IPS-18a (cell line): ENCODE data around the gene SLC44A1.
A peak's percentile ranks its signal among the peaks of the same experiment; 100 is the strongest.

Source experiments
- H3K27ac ChIP-seq: one replicate; pipeline ENCODE4 v1.5.1; 2013; ENCODE audit warnings: low read length
- H3K27me3 ChIP-seq: one replicate; pipeline ENCODE4 v1.6.1; 2013; ENCODE audit warnings: mild to moderate bottlenecking, low read length; ENCODE audit not compliant: control insufficient read depth, insufficient read depth
- H3K36me3 ChIP-seq: one replicate; pipeline ENCODE4 v1.6.1; 2013; ENCODE audit warnings: low read depth, low read length; ENCODE audit not compliant: control insufficient read depth
- H3K4me1 ChIP-seq: one replicate; pipeline ENCODE4 v1.6.1; 2013; ENCODE audit warnings: low read depth, low read length; ENCODE audit not compliant: control insufficient read depth
- H3K4me3 ChIP-seq: one replicate; pipeline ENCODE4 v1.5.1; 2013; ENCODE audit warnings: low read length
- H3K9ac ChIP-seq: one replicate; pipeline ENCODE4 v1.6.1; 2013; ENCODE audit warnings: mild to moderate bottlenecking, low read length, moderate library complexity
- H3K9me3 ChIP-seq: one replicate; pipeline ENCODE4 v1.6.1; 2013; ENCODE audit warnings: low read depth, low read length; ENCODE audit not compliant: control insufficient read depth

Gene SLC44A1

GRCh38 chr9:105369911-105370310, 125.5 kb downstream of the SLC44A1 start:
- Histone ChIP-seq H3K4me3 (no peak overlapping the region), H3K27ac (no peak overlapping the region), H3K36me3 (peaks cover 14% of the 10 kb centered on the region), H3K27me3 (no peaks in the 10 kb centered on the region), H3K9ac (no peak overlapping the region), H3K4me1 (no peaks in the 10 kb centered on the region), H3K9me3 (no peaks in the 10 kb centered on the region)

GRCh38 chr9:105373723-105374122, 129.3 kb downstream of the SLC44A1 start:
- Histone ChIP-seq H3K9ac (no peak overlapping the region), H3K27ac (no peak overlapping the region), H3K4me3 (no peak overlapping the region), H3K36me3 (peaks cover 23% of the 10 kb centered on the region), H3K27me3 (no peaks in the 10 kb centered on the region), H3K4me1 (no peaks in the 10 kb centered on the region), H3K9me3 (no peaks in the 10 kb centered on the region)

- H3K36me3 ChIP-seq, result peaks cover 15% of the 10 kb centered on the region
- no peak overlapping the region for H3K27ac ChIP-seq
- H3K4me1 ChIP-seq, result no peaks in the 10 kb centered on the region
- no peaks in the 10 kb centered on the region for H3K27me3 ChIP-seq
- H3K4me3 ChIP-seq, result no peak overlapping the region
- no peaks in the 10 kb centered on the region for H3K9me3 ChIP-seq
- H3K9ac ChIP-seq, result no peak overlapping the region
These were observed 130.9 kb downstream of the SLC44A1 start for GRCh38 chr9:105375323-105375722.

- H3K27me3 ChIP-seq, result no peaks in the 10 kb centered on the region
- no peak overlapping the region for H3K9ac ChIP-seq
- peaks cover 15% of the 10 kb centered on the region for H3K36me3 ChIP-seq
- H3K9me3 ChIP-seq, result no peaks in the 10 kb centered on the region
- no peak overlapping the region for H3K27ac ChIP-seq
- H3K4me1 ChIP-seq, result no peaks in the 10 kb centered on the region
- no peak overlapping the region for H3K4me3 ChIP-seq
These were observed 132.4 kb downstream of the SLC44A1 start for GRCh38 chr9:105376893-105377292.

- Histone ChIP-seq H3K9ac (no peak overlapping the region), H3K4me1 (peaks cover 19% of the 10 kb centered on the region), H3K9me3 (no peaks in the 10 kb centered on the region), H3K36me3 (peaks cover 16% of the 10 kb centered on the region), H3K4me3 (no peak overlapping the region), H3K27me3 (no peaks in the 10 kb centered on the region), H3K27ac (no peak overlapping the region)
These were observed 141.0 kb downstream of the SLC44A1 start for GRCh38 chr9:105385381-105385985.

GRCh38 chr9:105389796-105390195, 145.3 kb downstream of the SLC44A1 start:
- H3K27ac ChIP-seq, result peak overlapping the region; percentile 51
- H3K27me3 ChIP-seq, result no peaks in the 10 kb centered on the region
- H3K4me3 ChIP-seq, result peak overlapping the region; percentile 33
- peaks cover 51% of the 10 kb centered on the region for H3K4me1 ChIP-seq
- peak overlapping the region; percentile 26 for H3K9ac ChIP-seq
- H3K36me3 ChIP-seq, result peaks cover 7% of the 10 kb centered on the region
- H3K9me3 ChIP-seq, result no peaks in the 10 kb centered on the region

- Histone ChIP-seq H3K4me3 (no peak overlapping the region), H3K27ac (no peak overlapping the region), H3K36me3 (no peaks in the 10 kb centered on the region), H3K9ac (no peak overlapping the region), H3K9me3 (no peaks in the 10 kb centered on the region), H3K4me1 (peaks cover 53% of the 10 kb centered on the region), H3K27me3 (no peaks in the 10 kb centered on the region)
These were observed 146.4 kb downstream of the SLC44A1 start for GRCh38 chr9:105390871-105391270.

GRCh38 chr9:105391288-105391687, 146.8 kb downstream of the SLC44A1 start:
- Histone ChIP-seq H3K27ac (no peak overlapping the region), H3K9me3 (no peaks in the 10 kb centered on the region), H3K9ac (no peak overlapping the region), H3K27me3 (no peaks in the 10 kb centered on the region), H3K4me3 (no peak overlapping the region), H3K4me1 (peaks cover 53% of the 10 kb centered on the region), H3K36me3 (no peaks in the 10 kb centered on the region)

GRCh38 chr9:105392531-105392930, 148.1 kb downstream of the SLC44A1 start:
- no peaks in the 10 kb centered on the region for H3K27me3 ChIP-seq
- no peak overlapping the region for H3K4me3 ChIP-seq
- H3K9me3 ChIP-seq, result no peaks in the 10 kb centered on the region
- peaks cover 53% of the 10 kb centered on the region for H3K4me1 ChIP-seq
- H3K36me3 ChIP-seq, result no peaks in the 10 kb centered on the region
- no peak overlapping the region for H3K9ac ChIP-seq
- H3K27ac ChIP-seq, result no peak overlapping the region

GRCh38 chr9:105393576-105394344, 149.3 kb downstream of the SLC44A1 start:
- no peak overlapping the region for H3K4me3 ChIP-seq
- peaks cover 53% of the 10 kb centered on the region for H3K4me1 ChIP-seq
- no peak overlapping the region for H3K9ac ChIP-seq
- H3K9me3 ChIP-seq, result no peaks in the 10 kb centered on the region
- H3K27me3 ChIP-seq, result no peaks in the 10 kb centered on the region
- H3K27ac ChIP-seq, result no peak overlapping the region
- H3K36me3 ChIP-seq, result no peaks in the 10 kb centered on the region

GRCh38 chr9:105396441-105396840, 152.0 kb downstream of the SLC44A1 start:
- Histone ChIP-seq H3K4me1 (peaks cover 37% of the 10 kb centered on the region), H3K36me3 (no peaks in the 10 kb centered on the region), H3K4me3 (no peak overlapping the region), H3K27me3 (no peaks in the 10 kb centered on the region), H3K27ac (no peak overlapping the region), H3K9me3 (no peaks in the 10 kb centered on the region), H3K9ac (no peak overlapping the region)

GRCh38 chr9:105396901-105397300, 152.4 kb downstream of the SLC44A1 start:
- H3K9ac ChIP-seq, result no peak overlapping the region
- no peaks in the 10 kb centered on the region for H3K9me3 ChIP-seq
- no peaks in the 10 kb centered on the region for H3K36me3 ChIP-seq
- H3K27me3 ChIP-seq, result no peaks in the 10 kb centered on the region
- peaks cover 37% of the 10 kb centered on the region for H3K4me1 ChIP-seq
- H3K27ac ChIP-seq, result no peak overlapping the region
- no peak overlapping the region for H3K4me3 ChIP-seq
